Right lobe of liver (tissue), 6 donors: Measurements from ENCODE around the gene POC5. TPM values are rescaled to one million over a fixed set of nuclear protein-coding genes. Genes with fewer than 3 reads are reported as not detected.

Source experiments
- ATAC-seq, 4 donors: fragments of 200-7000 bp; cut with Tn5 transposase; one replicate each; pipeline ENCODE4 v1.9.1; 2020; ENCODE audit warnings: mild to moderate bottlenecking in 4 of 4, moderate library complexity in 4 of 4
- DNase-seq, 3 donors: peaks; one replicate each; pipeline ENCODE4 v3.0.0-alpha.2; 2020
- H3K27ac ChIP-seq, 3 donors: fragments of 200-600 bp; one replicate each; pipeline ENCODE4 v1.8.0; 2022
- H3K27me3 ChIP-seq, 2 donors: fragments of 200-600 bp; one replicate each; pipeline ENCODE4 v1.8.0; 2022
- H3K36me3 ChIP-seq, 4 donors: fragments of 200-600 bp; sonication (generic) in 1 of 4; one replicate each; pipeline versions ENCODE4 v1.5.1 to v1.8.0; 2017 to 2022; ENCODE audit warnings: control low read depth in 1 of 4
- H3K4me1 ChIP-seq, 4 donors: fragments of 200-600 bp; sonication (generic) in 1 of 4; one replicate each; pipeline versions ENCODE4 v1.5.1 to v1.8.0; 2017 to 2022; ENCODE audit warnings: control low read depth in 1 of 4
- H3K4me3 ChIP-seq, 3 donors: fragments of 200-600 bp; one replicate each; pipeline ENCODE4 v1.8.0; 2022
- H3K9me3 ChIP-seq, 4 donors: fragments of 200-600 bp; sonication (generic) in 1 of 4; one replicate each; pipeline versions ENCODE4 v1.5.1 to v1.8.0; 2017 to 2022; ENCODE audit warnings: control low read depth in 1 of 4
- CTCF ChIP-seq, 4 donors: fragments of 200-600 bp in 3 of 4; fragments of 450-650 bp in 1 of 4; IDR thresholded peaks; one replicate each; pipeline versions ENCODE4 v1.5.1 to v1.8.0; 2016 to 2022; ENCODE audit warnings: antibody characterized with exemption in 4 of 4, mild to moderate bottlenecking in 2 of 4
- POLR2A ChIP-seq: fragments of 450-650 bp; IDR thresholded peaks from one replicate; pipeline ENCODE4 v1.6.1; 2017; ENCODE audit warnings: antibody characterized with exemption, mild to moderate bottlenecking
- whole genome bisulfite sequencing: methylation state at CpG from one replicate; pipeline ENCODE4 v1.1.6; 2018; ENCODE audit warnings: low coverage, low lambda C conversion rate; ENCODE audit not compliant: insufficient coverage; ENCODE audit errors: missing lambda C conversion rate; 5-methylcytosine and 5-hydroxymethylcytosine counted together
- intact Hi-C, 2 donors: fragments of 100-400 bp; cut with DNase I; formaldehyde crosslinking; loops; one replicate each; pipeline versions ENCODE4 v1.11.2 to v1.14.1; 2022
- total RNA-seq, 6 experiments: library from RNA; depleted of rRNA in 2 of 6; stranded (reverse); fragments of >200 nt in 2 of 6; fragmentation: NEBNext Ultra II Directional in 3 of 6; extraction: Animal tissue kit (Norgen Biotek cat#: 25700) in 3 of 6; gene quantifications; one replicate each; pipeline versions ENCODE4 v1.1.0 to v1.2.4, GENCODE V29; 2016 to 2023
- donor health status: DM: no; HTN: yes; CAD: no.
- donor health status: DM: no; HTN: no; CAD: no.
- donor health status: DM: no; HTN: no; CAD: no.
- donor health status: DM: no; HTN: yes; CAD: no.
- donor health status: DM: no; HTN: yes; CAD: no.

The POC5 gene
- total RNA-seq, 6 experiments from 2014 or later, result 1.8 to 10.0 (median 2.8) TPM

DNA sequence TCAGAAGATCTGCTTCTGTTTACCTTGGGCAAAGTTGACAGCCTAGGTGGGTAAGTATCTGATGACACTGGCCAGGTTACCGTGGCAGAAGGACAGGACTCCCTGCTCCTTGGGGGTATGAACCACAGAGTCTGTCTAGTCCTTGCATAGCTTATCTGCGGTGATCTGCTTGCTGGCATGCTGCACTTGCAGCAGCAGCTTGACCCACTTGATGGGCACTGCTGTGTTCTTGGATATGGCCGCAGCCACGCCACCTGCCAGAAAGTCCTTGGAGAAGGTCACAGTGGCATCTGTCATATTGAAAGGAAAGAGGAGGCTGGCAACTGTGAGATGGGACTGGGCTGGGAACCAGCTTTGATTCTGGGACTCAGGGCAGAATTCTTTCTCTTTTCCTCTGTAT lies 35.9 kb upstream of the POC5 start:
- no peaks in the 10 kb centered on the region for H3K4me1 ChIP-seq
- H3K36me3 ChIP-seq, result no peaks in the 10 kb centered on the region
- H3K4me3 ChIP-seq, result no peak overlapping the region
- no peak overlapping the region for H3K27ac ChIP-seq
- H3K27me3 ChIP-seq, result no peaks in the 10 kb centered on the region
- DNase-seq (no peak), ATAC-seq (no peak)
- WGBS, result 58% methylated on average over 2 of the region's 4 CpGs
- TF ChIP-seq CTCF (IDR thresholded peaks at IDR 0.05) (no peak), POLR2A (no peak)
- intact Hi-C loops, result no loop called here
- no peaks in the 10 kb centered on the region for H3K9me3 ChIP-seq

DNA sequence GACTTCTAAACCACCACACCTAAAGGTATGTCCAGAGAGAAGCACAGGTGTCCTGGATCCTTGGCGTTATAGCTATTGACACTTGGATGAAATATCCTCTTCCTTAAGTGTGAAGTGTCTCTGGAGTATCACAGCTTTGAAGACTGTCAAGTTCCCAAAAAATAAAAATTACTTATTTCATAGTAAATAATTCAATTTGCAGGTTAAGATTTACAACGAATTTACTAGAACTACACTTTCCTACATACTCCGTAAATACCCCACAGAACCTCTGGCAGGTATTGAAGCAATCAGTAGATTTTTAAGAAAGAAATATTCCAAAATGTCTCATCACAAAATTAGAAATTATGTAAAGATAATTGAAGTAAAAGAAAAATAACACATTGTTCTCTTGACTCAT lies 27.1 kb upstream of the POC5 start:
- no peak for DNase-seq
- H3K36me3 ChIP-seq, result no peaks in the 10 kb centered on the region
- intact Hi-C loops, result no loop called here
- no peak overlapping the region for H3K4me3 ChIP-seq
- no peaks in the 10 kb centered on the region for H3K4me1 ChIP-seq
- no peak overlapping the region for H3K27ac ChIP-seq
- no peak for ATAC-seq
- no peaks in the 10 kb centered on the region for H3K9me3 ChIP-seq
- H3K27me3 ChIP-seq, result no peaks in the 10 kb centered on the region
- TF ChIP-seq POLR2A, result no peak
- no peak for TF ChIP-seq CTCF (IDR thresholded peaks at IDR 0.05)
- 58% methylated on average over 3 of the region's 3 CpGs for WGBS

DNA sequence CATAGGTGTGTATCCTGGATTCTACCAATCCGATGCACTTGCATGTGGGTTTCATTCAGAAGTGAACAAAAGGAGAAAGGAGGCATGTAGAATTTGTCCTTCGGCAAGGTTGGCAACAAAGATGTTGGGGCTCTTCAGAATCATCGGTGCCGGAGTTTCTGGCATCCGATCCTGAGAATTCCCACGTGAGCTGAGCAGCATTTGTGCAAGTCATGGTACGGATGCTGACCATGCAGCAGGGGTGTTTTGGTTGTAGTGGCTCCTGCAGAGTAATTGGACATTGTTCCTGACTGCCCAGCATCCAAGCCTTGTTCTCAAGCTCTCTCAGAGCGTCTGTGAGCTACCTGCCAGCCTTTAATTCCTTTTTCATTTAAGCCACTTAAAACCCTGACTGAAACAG lies 19.0 kb upstream of the POC5 start:
- no peak for ATAC-seq
- Histone ChIP-seq H3K27me3 (no peaks in the 10 kb centered on the region), H3K27ac (no peak overlapping the region), H3K4me1 (no peaks in the 10 kb centered on the region), H3K9me3 (no peaks in the 10 kb centered on the region), H3K4me3 (no peak overlapping the region), H3K36me3 (no peaks in the 10 kb centered on the region)
- intact Hi-C loops, result no loop called here
- TF ChIP-seq POLR2A (no peak), CTCF (IDR thresholded peaks at IDR 0.05) (no peak)
- no peak for DNase-seq
- 69% methylated on average over 3 of the region's 8 CpGs for whole genome bisulfite sequencing

- no peaks in the 10 kb centered on the region for H3K27me3 ChIP-seq
- no peak overlapping the region for H3K4me3 ChIP-seq
- no peaks in the 10 kb centered on the region for H3K36me3 ChIP-seq
- WGBS, result 13% methylated on average over 6 of the region's 6 CpGs
- intact Hi-C loops, result no loop called here
- DNase-seq, result peak; percentile 43 to 71 (median 63)
- TF ChIP-seq CTCF (IDR thresholded peaks at IDR 0.05) (peak; percentile 54 to 70 (median 58)), POLR2A (no peak)
- H3K4me1 ChIP-seq, result no peaks in the 10 kb centered on the region
- H3K9me3 ChIP-seq, result no peaks in the 10 kb centered on the region
- H3K27ac ChIP-seq, result no peak overlapping the region
- ATAC-seq, result peak; percentile 92 to 99 (median 99)
These were observed 17.9 kb upstream of the POC5 start for GRCh38 chr5:75734913-75735789.
